Measurements from ENCODE around the gene SLC52A3.
"Not testable (repeated sequence)": the region's sequence is repeated elsewhere in the genome, so short reads cannot be mapped to it uniquely, and the experiment has no call there.

The SLC52A3 gene

GRCh38 chr20:812435-812814, 44.1 kb upstream of the SLC52A3 start:
- not testable (repeated sequence) for H2AK5ac ChIP-seq (ENCODE audit: low read length); H3K4me1 ChIP-seq (ENCODE audit: control insufficient read depth in 1 of 2, insufficient read depth in 2 of 2, low read length in 2 of 2); H3K14ac ChIP-seq (ENCODE audit: low read length); H2BK12ac ChIP-seq (ENCODE audit: low read length); H3K4me3 ChIP-seq (ENCODE audit: low read depth, low read length); H3K79me2 ChIP-seq (ENCODE audit: control insufficient read depth, insufficient read depth, low read length, poor library complexity); H2BK120ac ChIP-seq (ENCODE audit: insufficient read depth, low read length, poor library complexity); DNase-seq; H4K8ac ChIP-seq (ENCODE audit: low read depth, low read length); H3K4ac ChIP-seq (ENCODE audit: low read depth, low read length); H2BK5ac ChIP-seq (ENCODE audit: low read depth, low read length, poor library complexity); H3K36me3 ChIP-seq (ENCODE audit: control insufficient read depth in 1 of 2, insufficient read depth in 2 of 2, low read length in 2 of 2); H3K27me3 ChIP-seq (ENCODE audit: insufficient read depth, low read length); H4K91ac ChIP-seq (ENCODE audit: low read depth, low read length); H3K9ac ChIP-seq (ENCODE audit: low read length); H3K23ac ChIP-seq (ENCODE audit: low read length); H3K9me3 ChIP-seq (ENCODE audit: insufficient read depth, low read depth, low read length); H4K12ac ChIP-seq (ENCODE audit: low read depth, low read length); H3K4me2 ChIP-seq (ENCODE audit: low read length); H3K79me1 ChIP-seq (ENCODE audit: low read length); H3K18ac ChIP-seq (ENCODE audit: low read length); H3K27ac ChIP-seq (ENCODE audit: low read depth, low read length); H2AFZ ChIP-seq (ENCODE audit: insufficient read depth, low read length, poor library complexity)
- WGBS (ENCODE audit: extremely low coverage, insufficient coverage, insufficient read length), result no CpG with 5 or more reads among the region's 2 CpGs

- H3K27me3 ChIP-seq (ENCODE audit: insufficient read depth, low read length); H3K36me3 ChIP-seq (ENCODE audit: control insufficient read depth in 1 of 2, insufficient read depth in 2 of 2, low read length in 2 of 2); H4K91ac ChIP-seq (ENCODE audit: low read depth, low read length); H3K18ac ChIP-seq (ENCODE audit: low read length); H2AK5ac ChIP-seq (ENCODE audit: low read length); H2BK5ac ChIP-seq (ENCODE audit: low read depth, low read length, poor library complexity); H3K9ac ChIP-seq (ENCODE audit: low read length); H2BK12ac ChIP-seq (ENCODE audit: low read length); H3K27ac ChIP-seq (ENCODE audit: low read depth, low read length); DNase-seq; H3K79me1 ChIP-seq (ENCODE audit: low read length); H3K9me3 ChIP-seq (ENCODE audit: insufficient read depth, low read depth, low read length); H4K12ac ChIP-seq (ENCODE audit: low read depth, low read length); H3K79me2 ChIP-seq (ENCODE audit: control insufficient read depth, insufficient read depth, low read length, poor library complexity); H3K4me1 ChIP-seq (ENCODE audit: control insufficient read depth in 1 of 2, insufficient read depth in 2 of 2, low read length in 2 of 2); H3K4me3 ChIP-seq (ENCODE audit: low read depth, low read length); H3K14ac ChIP-seq (ENCODE audit: low read length); H3K4me2 ChIP-seq (ENCODE audit: low read length); H3K4ac ChIP-seq (ENCODE audit: low read depth, low read length); H2BK120ac ChIP-seq (ENCODE audit: insufficient read depth, low read length, poor library complexity); H3K23ac ChIP-seq (ENCODE audit: low read length); H2AFZ ChIP-seq (ENCODE audit: insufficient read depth, low read length, poor library complexity); H4K8ac ChIP-seq (ENCODE audit: low read depth, low read length): not testable (repeated sequence)
- WGBS (ENCODE audit: extremely low coverage, insufficient coverage, insufficient read length), result no CpG with 5 or more reads among the region's 13 CpGs
These were observed 43.6 kb upstream of the SLC52A3 start for GRCh38 chr20:811776-812434.

GRCh38 chr20:805713-806112, 37.4 kb upstream of the SLC52A3 start:
- Histone ChIP-seq H3K9me3 (ENCODE audit: insufficient read depth, low read depth, low read length) (peaks cover 6% of the 10 kb centered on the region), H3K27ac (ENCODE audit: low read depth, low read length) (no peak overlapping the region), H2BK5ac (ENCODE audit: low read depth, low read length, poor library complexity) (no peak overlapping the region), H2BK12ac (ENCODE audit: low read length) (no peak overlapping the region), H3K14ac (ENCODE audit: low read length) (no peak overlapping the region), H3K9ac (ENCODE audit: low read length) (no peak overlapping the region), H3K4me1 (ENCODE audit: control insufficient read depth in 1 of 2, insufficient read depth in 2 of 2, low read length in 2 of 2) (no peaks in the 10 kb centered on the region), H3K79me1 (ENCODE audit: low read length) (no peaks in the 10 kb centered on the region), H3K36me3 (ENCODE audit: control insufficient read depth in 1 of 2, insufficient read depth in 2 of 2, low read length in 2 of 2) (no peaks in the 10 kb centered on the region), H4K8ac (ENCODE audit: low read depth, low read length) (no peak overlapping the region), H3K4me2 (ENCODE audit: low read length) (no peak overlapping the region), H3K4me3 (ENCODE audit: low read depth, low read length) (no peak overlapping the region), H4K91ac (ENCODE audit: low read depth, low read length) (no peak overlapping the region), H3K27me3 (ENCODE audit: insufficient read depth, low read length) (no peaks in the 10 kb centered on the region), H3K23ac (ENCODE audit: low read length) (no peak overlapping the region), H4K12ac (ENCODE audit: low read depth, low read length) (no peak overlapping the region), H3K18ac (ENCODE audit: low read length) (no peak overlapping the region), H2BK120ac (ENCODE audit: insufficient read depth, low read length, poor library complexity) (no peak overlapping the region), H2AFZ (ENCODE audit: insufficient read depth, low read length, poor library complexity) (no peak overlapping the region), H3K79me2 (ENCODE audit: control insufficient read depth, insufficient read depth, low read length, poor library complexity) (no peaks in the 10 kb centered on the region), H2AK5ac (ENCODE audit: low read length) (no peak overlapping the region), H3K4ac (ENCODE audit: low read depth, low read length) (no peak overlapping the region)
- WGBS (ENCODE audit: extremely low coverage, insufficient coverage, insufficient read length), result no CpG with 5 or more reads among the region's 1 CpG
- no peak for DNase-seq

GRCh38 chr20:801678-802077, 33.4 kb upstream of the SLC52A3 start:
- Histone ChIP-seq H2BK12ac (ENCODE audit: low read length) (no peak overlapping the region), H3K4ac (ENCODE audit: low read depth, low read length) (no peak overlapping the region), H3K79me2 (ENCODE audit: control insufficient read depth, insufficient read depth, low read length, poor library complexity) (no peaks in the 10 kb centered on the region), H3K27me3 (ENCODE audit: insufficient read depth, low read length) (no peaks in the 10 kb centered on the region), H3K14ac (ENCODE audit: low read length) (no peak overlapping the region), H2AK5ac (ENCODE audit: low read length) (no peak overlapping the region), H4K8ac (ENCODE audit: low read depth, low read length) (no peak overlapping the region), H3K4me2 (ENCODE audit: low read length) (no peak overlapping the region), H2BK120ac (ENCODE audit: insufficient read depth, low read length, poor library complexity) (no peak overlapping the region), H2BK5ac (ENCODE audit: low read depth, low read length, poor library complexity) (no peak overlapping the region), H3K23ac (ENCODE audit: low read length) (no peak overlapping the region), H3K4me3 (ENCODE audit: low read depth, low read length) (no peak overlapping the region), H3K9ac (ENCODE audit: low read length) (no peak overlapping the region), H3K79me1 (ENCODE audit: low read length) (no peaks in the 10 kb centered on the region), H3K36me3 (ENCODE audit: control insufficient read depth in 1 of 2, insufficient read depth in 2 of 2, low read length in 2 of 2) (no peaks in the 10 kb centered on the region), H3K18ac (ENCODE audit: low read length) (no peak overlapping the region), H2AFZ (ENCODE audit: insufficient read depth, low read length, poor library complexity) (no peak overlapping the region), H3K4me1 (ENCODE audit: control insufficient read depth in 1 of 2, insufficient read depth in 2 of 2, low read length in 2 of 2) (no peaks in the 10 kb centered on the region), H4K91ac (ENCODE audit: low read depth, low read length) (no peak overlapping the region), H3K27ac (ENCODE audit: low read depth, low read length) (no peak overlapping the region), H3K9me3 (ENCODE audit: insufficient read depth, low read depth, low read length) (peaks cover 6% of the 10 kb centered on the region), H4K12ac (ENCODE audit: low read depth, low read length) (no peak overlapping the region)
- DNase-seq, result no peak
- WGBS (ENCODE audit: extremely low coverage, insufficient coverage, insufficient read length), result no CpG with 5 or more reads among the region's 3 CpGs
